OCI-LY7 (cell line): Measurements from ENCODE around the gene SSTR5.

ENCODE experiments used
- CTCF ChIP-seq: fragments of 200-600 bp; sonication (generic); conservative IDR thresholded peaks from 2 replicates; pipeline ENCODE4 v1.5.1; 2014; ENCODE audit warnings: mild to moderate bottlenecking, antibody characterized with exemption, low read length, moderate library complexity, mixed read lengths
- EZH2phosphoT487 ChIP-seq: fragments of 200-600 bp; sonication (generic); IDR thresholded peaks from 2 replicates; pipeline ENCODE4 v1.6.1; 2018; ENCODE audit warnings: low read depth, borderline replicate concordance, mild to moderate bottlenecking, mixed run types, antibody characterized with exemption, low read length, moderate library complexity, mixed read lengths

- TF ChIP-seq CTCF, result no peak
- TF ChIP-seq EZH2phosphoT487, result no peak
Measured at GRCh38 chr16:1027501-1027815, 45.1 kb upstream of the SSTR5 start.
